ENCODE results near the gene PRX. TPM values are rescaled to one million over a fixed set of nuclear protein-coding genes. Genes with fewer than 3 reads are reported as not detected.

Gene PRX
- total and polyA plus RNA-seq, 2 of the 13 experiments (the other 11 are each of a cell fraction or from before 2014, with no cell fraction given) = 0.66 TPM

DNA sequence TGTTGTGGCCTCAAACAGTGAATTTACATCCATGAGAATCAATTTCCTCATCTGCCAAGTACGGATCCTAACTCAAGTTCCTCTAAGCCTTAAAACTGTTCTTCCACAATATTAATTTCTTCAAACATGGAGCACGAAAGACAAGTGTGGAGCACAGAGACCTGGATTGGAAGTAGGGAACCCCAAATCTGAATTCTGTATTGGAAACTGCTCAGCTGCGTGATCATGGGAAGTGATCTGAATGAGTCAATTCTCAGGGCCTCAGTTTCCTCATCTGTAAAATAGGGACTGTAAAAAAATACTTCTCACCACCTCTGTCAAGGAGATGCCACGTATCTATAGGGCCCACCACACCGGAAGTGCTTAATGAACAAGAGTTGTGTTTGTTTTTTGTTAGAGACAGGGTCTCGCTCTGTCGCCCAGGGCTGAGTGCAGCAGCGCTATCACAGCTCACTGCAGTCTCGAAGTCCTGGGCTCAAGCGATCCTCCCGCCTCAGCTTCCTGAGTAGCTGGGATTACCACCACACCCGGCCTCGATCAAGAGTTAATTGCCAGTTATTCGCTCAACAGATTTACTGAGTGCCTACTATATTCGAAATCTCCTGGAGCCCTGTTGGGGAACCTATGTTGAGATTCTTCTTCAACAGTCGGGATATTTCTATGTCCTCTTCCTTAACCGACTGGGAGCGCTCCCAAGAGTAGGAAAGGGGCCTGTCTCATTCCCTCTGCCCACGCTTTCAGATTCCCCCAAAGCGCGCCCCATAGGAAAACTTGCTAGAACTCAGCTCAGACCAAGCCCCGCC, 29.4 kb upstream of the PRX start:
- WGBS (ENCODE audit: low lambda C conversion rate) = 23% methylated on average over 20 of the region's 22 CpGs
- Histone ChIP-seq H3K79me2 (ENCODE audit: insufficient read depth, low read length) (peaks cover 27% of the 10 kb centered on the region), H3K9me3 (ENCODE audit: low read length) (no peaks in the 10 kb centered on the region), H2AFZ (ENCODE audit: low read length) (no peak overlapping the region), H3K27me3 (ENCODE audit: control insufficient read depth in 1 of 2, insufficient read depth in 2 of 2, low read length in 2 of 2) (peaks cover 0 to 5% of the 10 kb centered on the region in 2 experiments; a peak in 1 of 5 replicates), H3K9ac (ENCODE audit: insufficient read depth, low read depth, low read length) (peak overlapping the region; percentile 76), H3K4me2 (ENCODE audit: low read depth, low read length) (peak overlapping the region; percentile 97), H4K20me1 (ENCODE audit: insufficient read depth, low read length) (peaks cover 13% of the 10 kb centered on the region), H3K4me3 (replicated peaks in 1 of 3; ENCODE audit: insufficient read depth in 1 of 3, low read depth in 2 of 3, low read length in 3 of 3) (peak overlapping the region; percentile 61 to 76 (median 72)), H3K27ac (ENCODE audit: extremely low read length, insufficient read depth, low read length) (peak overlapping the region; percentile 62), H3K4me1 (ENCODE audit: insufficient read depth, low read length) (peaks cover 12% of the 10 kb centered on the region), H3K36me3 (replicated peaks in 1 of 2; ENCODE audit: control insufficient read depth in 1 of 2, insufficient read depth in 2 of 2, low read length in 2 of 2) (peaks cover 7 to 22% of the 10 kb centered on the region in 2 experiments; a peak in 4 of 5 replicates)
- POLR2A ChIA-PET = interaction anchor here (0.9 to 4.6 kb wide), 14 partner anchors 9 to 335 kb away, joined by 3 to 80 read pairs (median 6); partner anchors contain the start of genes ACTMAP, BLVRB, C19orf47 and PLD3
- in situ Hi-C loops (cut with HindIII; ENCODE audit: extremely low pct_ligation_motif_present, low pct_unique_long_range_greater_than_20kb) (no loop called here), intact Hi-C loops (cut with micrococcal nuclease; ENCODE audit: unreplicated experiment) (loop anchor here (1.0 to 5.0 kb wide), 2 partner anchors 9 to 1040 kb away; no protein-coding TSS in a partner anchor)
- FAIRE-seq (no peak), DNase-seq (ENCODE audit: low spot score) (no peak), ATAC-seq (no peak)
- CTCF ChIA-PET (ENCODE audit: low intra/inter-chr PET ratio, low total read pairs) = no interaction called here
- BruUV-seq (replicated peaks) = TSS peak; percentile 71
- TF ChIP-seq HMG20A (CRISPR knock-in tag; IDR thresholded peaks at IDR 0.05; ENCODE audit: borderline replicate concordance) (no peak), ZNF3 (CRISPR knock-in tag; IDR thresholded peaks at IDR 0.05) (no peak), ZBTB1 (CRISPR knock-in tag; IDR thresholded peaks at IDR 0.05; ENCODE audit: borderline replicate concordance) (no peak), POLR2G (IDR thresholded peaks at IDR 0.05; ENCODE audit: low read depth, low read length) (peak; percentile 59), ZNF263 (CRISPR knock-in tag; IDR thresholded peaks at IDR 0.05) (no peak), ZNF883 (CRISPR knock-in tag; IDR thresholded peaks at IDR 0.05; ENCODE audit: not compliant biosample characterization) (no peak), POLR2AphosphoS5 (IDR thresholded peaks at IDR 0.05; ENCODE audit: low read depth, low read length) (peak; percentile 44), YEATS2 (CRISPR knock-in tag; IDR thresholded peaks at IDR 0.05; ENCODE audit: borderline replicate concordance) (no peak), ZNF570 (CRISPR knock-in tag; IDR thresholded peaks at IDR 0.05; ENCODE audit: borderline replicate concordance) (no peak), ZNF230 (CRISPR knock-in tag; IDR thresholded peaks at IDR 0.05) (0 out of 2 replicates have a peak, but pooled peaks have one; percentile 7), ZNF598 (CRISPR knock-in tag; IDR thresholded peaks at IDR 0.05; ENCODE audit: borderline replicate concordance) (no peak), ZMAT3 (CRISPR knock-in tag; conservative IDR thresholded peaks at IDR 0.05) (no peak), YY1 (IDR thresholded peaks at IDR 0.05; ENCODE audit: insufficient read depth, insufficient replicate concordance, low read depth, low read length) (no peak)
- TF ChIP-seq, protein P1, sequence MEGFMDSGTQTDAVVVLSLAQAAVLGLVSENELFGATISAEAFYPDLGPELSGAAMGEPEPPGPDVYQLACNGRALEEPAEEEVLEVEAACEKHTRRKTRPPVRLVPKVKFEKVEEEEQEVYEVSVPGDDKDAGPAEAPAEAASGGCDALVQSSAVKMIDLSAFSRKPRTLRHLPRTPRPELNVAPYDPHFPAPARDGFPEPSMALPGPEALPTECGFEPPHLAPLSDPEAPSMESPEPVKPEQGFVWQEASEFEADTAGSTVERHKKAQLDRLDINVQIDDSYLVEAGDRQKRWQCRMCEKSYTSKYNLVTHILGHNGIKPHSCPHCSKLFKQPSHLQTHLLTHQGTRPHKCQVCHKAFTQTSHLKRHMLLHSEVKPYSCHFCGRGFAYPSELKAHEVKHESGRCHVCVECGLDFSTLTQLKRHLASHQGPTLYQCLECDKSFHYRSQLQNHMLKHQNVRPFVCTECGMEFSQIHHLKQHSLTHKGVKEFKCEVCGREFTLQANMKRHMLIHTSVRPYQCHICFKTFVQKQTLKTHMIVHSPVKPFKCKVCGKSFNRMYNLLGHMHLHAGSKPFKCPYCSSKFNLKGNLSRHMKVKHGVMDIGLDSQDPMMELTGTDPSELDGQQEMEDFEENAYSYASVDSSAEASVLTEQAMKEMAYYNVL (CRISPR knock-in tag; IDR thresholded peaks at IDR 0.05; ENCODE audit: borderline replicate concordance) = peak; percentile 29; the same call in 1 of the 2 replicates
- TF ChIP-seq, protein P2, sequence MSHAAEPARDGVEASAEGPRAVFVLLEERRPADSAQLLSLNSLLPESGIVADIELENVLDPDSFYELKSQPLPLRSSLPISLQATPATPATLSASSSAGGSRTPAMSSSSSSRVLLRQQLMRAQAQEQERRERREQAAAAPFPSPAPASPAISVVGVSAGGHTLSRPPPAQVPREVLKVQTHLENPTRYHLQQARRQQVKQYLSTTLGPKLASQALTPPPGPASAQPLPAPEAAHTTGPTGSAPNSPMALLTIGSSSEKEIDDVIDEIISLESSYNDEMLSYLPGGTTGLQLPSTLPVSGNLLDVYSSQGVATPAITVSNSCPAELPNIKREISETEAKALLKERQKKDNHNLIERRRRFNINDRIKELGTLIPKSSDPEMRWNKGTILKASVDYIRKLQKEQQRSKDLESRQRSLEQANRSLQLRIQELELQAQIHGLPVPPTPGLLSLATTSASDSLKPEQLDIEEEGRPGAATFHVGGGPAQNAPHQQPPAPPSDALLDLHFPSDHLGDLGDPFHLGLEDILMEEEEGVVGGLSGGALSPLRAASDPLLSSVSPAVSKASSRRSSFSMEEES (CRISPR knock-in tag; IDR thresholded peaks at IDR 0.05) = 0 out of 2 replicates have a peak, but pooled peaks have one; percentile 23
- TF ChIP-seq, protein P3, sequence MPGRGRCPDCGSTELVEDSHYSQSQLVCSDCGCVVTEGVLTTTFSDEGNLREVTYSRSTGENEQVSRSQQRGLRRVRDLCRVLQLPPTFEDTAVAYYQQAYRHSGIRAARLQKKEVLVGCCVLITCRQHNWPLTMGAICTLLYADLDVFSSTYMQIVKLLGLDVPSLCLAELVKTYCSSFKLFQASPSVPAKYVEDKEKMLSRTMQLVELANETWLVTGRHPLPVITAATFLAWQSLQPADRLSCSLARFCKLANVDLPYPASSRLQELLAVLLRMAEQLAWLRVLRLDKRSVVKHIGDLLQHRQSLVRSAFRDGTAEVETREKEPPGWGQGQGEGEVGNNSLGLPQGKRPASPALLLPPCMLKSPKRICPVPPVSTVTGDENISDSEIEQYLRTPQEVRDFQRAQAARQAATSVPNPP (CRISPR knock-in tag; IDR thresholded peaks at IDR 0.05) = 0 out of 2 replicates have a peak, but pooled peaks have one; percentile 71
- TF ChIP-seq, protein P4, sequence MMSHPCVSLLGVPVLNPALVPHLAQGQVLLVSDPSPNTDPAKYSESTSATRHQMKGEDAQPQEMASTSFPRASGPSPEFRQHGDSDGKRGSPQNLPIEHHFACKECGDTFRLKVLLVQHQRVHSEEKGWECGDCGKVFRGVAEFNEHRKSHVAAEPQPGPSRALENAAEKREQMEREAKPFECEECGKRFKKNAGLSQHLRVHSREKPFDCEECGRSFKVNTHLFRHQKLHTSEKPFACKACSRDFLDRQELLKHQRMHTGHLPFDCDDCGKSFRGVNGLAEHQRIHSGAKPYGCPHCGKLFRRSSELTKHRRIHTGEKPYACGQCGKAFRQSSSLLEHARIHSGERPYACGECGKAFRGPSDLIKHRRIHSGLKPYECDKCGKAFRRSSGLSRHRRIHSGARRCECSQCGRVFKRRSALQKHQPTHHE (CRISPR knock-in tag; IDR thresholded peaks at IDR 0.05; ENCODE audit: borderline replicate concordance) = 0 out of 2 replicates have a peak, but pooled peaks have one; percentile 43

All from HepG2 (cell line).